HL-60 (cell line): ENCODE data around the gene DOCK8.

Experiments
- DNase-seq, 2 experiments: peaks; one replicate each; pipeline ENCODE4 v3.0.0-alpha.2; 2010 to 2020; ENCODE audit warnings: low read depth in 1 of 2, low spot score in 1 of 2
- H3K27ac ChIP-seq: fragments of 250-450 bp; sonication (Bioruptor Pico); replicated peaks from 2 replicates; pipeline ENCODE4 v1.5.1; 2020; ENCODE audit warnings: mild to moderate bottlenecking, moderate library complexity
- H3K27me3 ChIP-seq: fragments of 250-450 bp; sonication (Bioruptor Pico); 2 replicates; pipeline ENCODE4 v1.5.1; 2021; ENCODE audit warnings: mild to moderate bottlenecking, moderate library complexity; ENCODE audit not compliant: insufficient read depth, poor library complexity, severe bottlenecking
- H3K4me3 ChIP-seq: replicated peaks from 2 replicates; pipeline ENCODE4 v1.5.1; 2011; ENCODE audit warnings: mild to moderate bottlenecking, control low read depth, low read length; ENCODE audit not compliant: insufficient read depth
- CTCF ChIP-seq: IDR thresholded peaks from one replicate; pipeline ENCODE4 v1.5.1; 2011; ENCODE audit warnings: low read length, control low read depth, inconsistent platforms; ENCODE audit not compliant: insufficient read depth
- GABPA ChIP-seq: IDR thresholded peaks from 2 replicates; pipeline ENCODE4 v1.6.1; 2012; ENCODE audit warnings: low read depth
- POLR2AphosphoS5 ChIP-seq: IDR thresholded peaks from 2 replicates; pipeline ENCODE4 v1.6.1; 2012; ENCODE audit warnings: low read depth
- REST ChIP-seq: IDR thresholded peaks from 2 replicates; pipeline ENCODE4 v1.6.1; 2012; ENCODE audit warnings: low read depth; ENCODE audit not compliant: insufficient replicate concordance
- SPI1 ChIP-seq: IDR thresholded peaks from 2 replicates; pipeline ENCODE4 v1.6.1; 2012; ENCODE audit warnings: low read depth, mild to moderate bottlenecking, borderline replicate concordance

DOCK8 gene

GRCh38 chr9:401223-401622 lies 186.6 kb downstream of the DOCK8 start:
- no peak for DNase-seq
- no peaks in the 10 kb centered on the region for H3K27me3 ChIP-seq
- no peak overlapping the region for H3K27ac ChIP-seq
- no peak overlapping the region for H3K4me3 ChIP-seq
- TF ChIP-seq SPI1 (no peak), GABPA (no peak), POLR2AphosphoS5 (no peak), REST (no peak), CTCF (no peak)

GRCh38 chr9:404234-404633 lies 189.6 kb downstream of the DOCK8 start:
- TF ChIP-seq CTCF (no peak), GABPA (no peak), POLR2AphosphoS5 (no peak), REST (no peak), SPI1 (no peak)
- Histone ChIP-seq H3K4me3 (no peak overlapping the region), H3K27ac (no peak overlapping the region), H3K27me3 (no peaks in the 10 kb centered on the region)
- DNase-seq, result no peak

GRCh38 chr9:405341-405740 lies 190.7 kb downstream of the DOCK8 start:
- no peaks in the 10 kb centered on the region for H3K27me3 ChIP-seq
- TF ChIP-seq SPI1 (no peak), CTCF (no peak), REST (no peak)
- H3K27ac ChIP-seq, result no peak overlapping the region
- no peak overlapping the region for H3K4me3 ChIP-seq
- DNase-seq, result no peak
